ENCODE data around the gene TMEM198.

Gene TMEM198

GRCh38 chr2:219563271-219563928 lies 19.6 kb downstream of the TMEM198 start:
- no peak for FAIRE-seq

GRCh38 chr2:219565130-219566080 lies 21.6 kb downstream of the TMEM198 start:
- FAIRE-seq, result no peak

GRCh38 chr2:219566640-219567039 lies 22.8 kb downstream of the TMEM198 start:
- no peak for FAIRE-seq

GRCh38 chr2:219567131-219567530 lies 23.3 kb downstream of the TMEM198 start:
- FAIRE-seq, result no peak

- FAIRE-seq, result no peak
These were observed 24.0 kb downstream of the TMEM198 start for GRCh38 chr2:219567791-219568361.

- no peak for FAIRE-seq
These were observed 25.2 kb downstream of the TMEM198 start for GRCh38 chr2:219569041-219569440.

GRCh38 chr2:219569635-219570034 lies 25.8 kb downstream of the TMEM198 start:
- FAIRE-seq, result no peak

GRCh38 chr2:219570194-219570923 lies 26.5 kb downstream of the TMEM198 start:
- no peak for FAIRE-seq

- FAIRE-seq, result no peak
These were observed 27.1 kb downstream of the TMEM198 start for GRCh38 chr2:219570924-219571310.

- FAIRE-seq, result no peak
These were observed 27.7 kb downstream of the TMEM198 start, which contains the start of gene OBSL1 for GRCh38 chr2:219571311-219572236. OBSL1 (minus strand) TSS chr2:219571539; CDS start chr2:219571232, 307 bp downstream.

GRCh38 chr2:219572237-219573001 lies 28.6 kb downstream of the TMEM198 start, which contains the start of gene INHA:
INHA (plus strand) TSS chr2:219572310; CDS start chr2:219572375, 65 bp downstream.
- no peak for FAIRE-seq

- FAIRE-seq, result no peak
These were observed 29.3 kb downstream of the TMEM198 start for GRCh38 chr2:219573166-219573565.

- FAIRE-seq, result no peak
These were observed 30.9 kb downstream of the TMEM198 start for GRCh38 chr2:219574484-219575311.

GRCh38 chr2:219575566-219576504 lies 32.0 kb downstream of the TMEM198 start:
- no peak for FAIRE-seq

GRCh38 chr2:219576505-219577388 lies 32.9 kb downstream of the TMEM198 start:
- no peak for FAIRE-seq

- no peak for FAIRE-seq
These were observed 35.2 kb downstream of the TMEM198 start for GRCh38 chr2:219578811-219579613.

- FAIRE-seq, result no peak
These were observed 37.5 kb downstream of the TMEM198 start for GRCh38 chr2:219581346-219581745.
